ENCODE measurements around the gene MRPS2. TPM values are rescaled to one million over a fixed set of nuclear protein-coding genes. Genes with fewer than 3 reads are reported as not detected.
"Not testable (repeated sequence)": the region's sequence is repeated elsewhere in the genome, so short reads cannot be mapped to it uniquely, and the experiment has no call there.

The MRPS2 gene
- total RNA-seq, 4 donors from 2014 or later: 26.0 to 101 (median 53.6) TPM

DNA sequence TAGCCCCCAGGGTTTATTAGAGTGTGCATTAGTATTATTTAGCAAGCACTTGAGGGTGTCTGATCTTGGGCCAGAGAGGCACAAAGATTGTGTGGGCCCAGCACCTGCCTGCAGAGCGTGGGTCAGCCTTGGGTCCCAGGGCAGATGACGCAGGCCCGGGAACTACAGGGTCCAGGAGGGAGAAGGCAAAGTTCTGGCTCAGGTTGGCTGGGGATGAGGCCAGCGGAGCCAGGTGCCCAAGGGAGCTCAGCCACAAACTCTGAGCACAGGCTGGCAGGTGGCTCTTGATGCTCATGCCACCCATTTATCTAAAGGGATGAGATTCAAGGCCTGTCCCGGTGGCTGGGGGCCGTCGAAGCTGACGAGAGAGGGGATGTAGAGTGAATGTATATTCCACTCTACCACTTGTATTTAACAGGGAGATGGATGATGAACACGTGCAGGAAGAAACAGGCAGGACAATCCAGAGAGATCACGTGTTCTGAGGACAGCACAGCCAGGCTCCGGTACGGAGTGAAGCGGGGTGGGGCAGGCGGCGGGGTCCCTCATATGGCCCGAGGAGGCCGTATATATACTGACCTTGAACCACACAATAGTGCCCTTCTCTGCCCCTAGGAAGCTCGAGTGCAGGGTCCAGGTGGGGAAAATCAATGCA lies 44.6 kb downstream of the MRPS2 start:
- WGBS, 2 donors (ENCODE audit: low coverage in 1 of 2): 67 to 75% methylated on average over 11 to 18 of the region's 18 CpGs
- H3K9me3 ChIP-seq: no peaks in the 10 kb centered on the region
- intact Hi-C loops (cut with DNase I; ENCODE audit: low total_unique reads): no loop called here

GRCh38 chr9:135545646-135546176 lies 45.2 kb downstream of the MRPS2 start, which contains the start of gene OBP2A:
TSS of gene OBP2A (plus strand) at chr9:135546126. CDS start at chr9:135546181, 55 bp downstream.
- H3K27me3 ChIP-seq; H3K4me1 ChIP-seq; in situ Hi-C loops (cut with MboI; ENCODE audit: low pct_ligation_motif_present in 1 of 4, low pct_unique_long_range_greater_than_20kb in 1 of 4, low sequenced_read_pairs in 3 of 4); DNase-seq; H3K27ac ChIP-seq; intact Hi-C loops (cut with DNase I; ENCODE audit: low total_unique reads); H3K36me3 ChIP-seq; H3K4me3 ChIP-seq; H3K9me3 ChIP-seq: not testable (repeated sequence)
- WGBS, 2 donors (ENCODE audit: low coverage in 1 of 2): 68% methylated on average over 13 of the region's 19 CpGs; no CpG with 5 or more reads in 1 of the 2 donors

More for the DNA sequence above, 44.6 kb downstream of the MRPS2 start:
- peaks cover 4% of the 10 kb centered on the region for H3K27me3 ChIP-seq
- H3K4me3 ChIP-seq: no peak overlapping the region
- no peaks in the 10 kb centered on the region for H3K36me3 ChIP-seq
- H3K27ac ChIP-seq: no peak overlapping the region
- in situ Hi-C loops (cut with MboI; ENCODE audit: low pct_ligation_motif_present in 1 of 4, low pct_unique_long_range_greater_than_20kb in 1 of 4, low sequenced_read_pairs in 3 of 4): no loop called here
- TF ChIP-seq CTCF (IDR thresholded peaks at IDR 0.05) (no peak), POLR2A (IDR thresholded peaks at IDR 0.05) (no peak), EP300 (IDR thresholded peaks at IDR 0.05; ENCODE audit: low read depth) (no peak), POLR2AphosphoS5 (IDR thresholded peaks at IDR 0.05) (no peak)
- DNase-seq: no peak
- no peaks in the 10 kb centered on the region for H3K4me1 ChIP-seq

DNA sequence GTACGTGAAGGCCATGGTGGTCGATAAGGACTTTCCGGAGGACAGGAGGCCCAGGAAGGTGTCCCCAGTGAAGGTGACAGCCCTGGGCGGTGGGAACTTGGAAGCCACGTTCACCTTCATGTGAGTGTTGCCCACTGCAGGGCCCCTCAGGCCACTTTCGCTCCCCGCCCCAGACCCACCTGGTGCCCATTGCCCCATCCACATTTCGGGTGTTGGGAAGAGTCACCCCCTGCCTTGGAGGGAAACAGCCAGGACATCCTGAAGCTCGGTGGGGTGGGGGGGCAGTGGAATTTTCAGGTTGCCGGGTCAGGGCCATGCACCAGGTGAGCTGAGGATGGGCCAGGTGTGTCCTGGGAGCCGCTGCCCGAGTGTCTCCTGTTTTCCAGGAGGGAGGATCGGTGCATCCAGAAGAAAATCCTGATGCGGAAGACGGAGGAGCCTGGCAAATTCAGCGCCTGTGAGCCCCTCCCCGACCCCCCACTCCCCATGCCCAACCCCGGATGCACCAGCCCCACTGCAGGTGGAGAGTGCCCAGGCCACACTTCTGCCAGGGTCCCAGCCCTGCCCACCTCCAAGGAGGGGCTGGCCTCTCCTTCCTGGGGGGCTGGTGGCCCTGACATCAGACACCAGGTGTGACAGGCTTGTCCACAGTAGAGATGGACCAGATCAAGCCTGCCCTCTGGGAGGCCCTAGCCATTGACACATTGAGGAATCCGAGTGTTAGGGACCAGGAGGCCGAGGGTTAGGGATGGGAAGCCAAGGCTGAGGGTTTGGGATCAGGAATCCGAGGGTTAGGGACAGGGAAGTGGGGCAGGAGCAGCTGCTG lies 46.5 kb downstream of the MRPS2 start:
- H3K36me3 ChIP-seq; intact Hi-C loops (cut with DNase I; ENCODE audit: low total_unique reads); H3K9me3 ChIP-seq; H3K27me3 ChIP-seq; H3K4me1 ChIP-seq; in situ Hi-C loops (cut with MboI; ENCODE audit: low pct_ligation_motif_present in 1 of 4, low pct_unique_long_range_greater_than_20kb in 1 of 4, low sequenced_read_pairs in 3 of 4); H3K4me3 ChIP-seq; H3K27ac ChIP-seq; DNase-seq: not testable (repeated sequence)
- WGBS, 2 donors (ENCODE audit: low coverage in 1 of 2): 85% methylated on average over 19 of the region's 21 CpGs; no CpG with 5 or more reads in 1 of the 2 donors

GRCh38 chr9:135547756-135548736 lies 47.6 kb downstream of the MRPS2 start:
- TF ChIP-seq CTCF (IDR thresholded peaks at IDR 0.05) (no peak), POLR2AphosphoS5 (IDR thresholded peaks at IDR 0.05) (no peak), EP300 (IDR thresholded peaks at IDR 0.05; ENCODE audit: low read depth) (no peak), POLR2A (IDR thresholded peaks at IDR 0.05) (no peak)
- H3K9me3 ChIP-seq: no peaks in the 10 kb centered on the region
- H3K4me1 ChIP-seq: no peaks in the 10 kb centered on the region
- in situ Hi-C loops (cut with MboI; ENCODE audit: low pct_ligation_motif_present in 1 of 4, low pct_unique_long_range_greater_than_20kb in 1 of 4, low sequenced_read_pairs in 3 of 4): no loop called here
- no peak overlapping the region for H3K27ac ChIP-seq
- no peaks in the 10 kb centered on the region for H3K27me3 ChIP-seq
- intact Hi-C loops (cut with DNase I; ENCODE audit: low total_unique reads): no loop called here
- no peak overlapping the region for H3K4me3 ChIP-seq
- no peak for DNase-seq
- no peaks in the 10 kb centered on the region for H3K36me3 ChIP-seq
- 60 to 79% methylated on average over 2 to 27 of the region's 28 CpGs for WGBS, 2 donors (ENCODE audit: low coverage in 1 of 2)

GRCh38 chr9:135549478-135550343 lies 49.2 kb downstream of the MRPS2 start:
- H3K9me3 ChIP-seq; H3K27me3 ChIP-seq; H3K36me3 ChIP-seq; H3K27ac ChIP-seq; in situ Hi-C loops (cut with MboI; ENCODE audit: low pct_ligation_motif_present in 1 of 4, low pct_unique_long_range_greater_than_20kb in 1 of 4, low sequenced_read_pairs in 3 of 4); DNase-seq; H3K4me3 ChIP-seq; H3K4me1 ChIP-seq: not testable (repeated sequence)
- WGBS, 2 donors (ENCODE audit: low coverage in 1 of 2): 79% methylated on average over 20 of the region's 28 CpGs; no CpG with 5 or more reads in 1 of the 2 donors
- intact Hi-C loops (cut with DNase I; ENCODE audit: low total_unique reads): loop anchor here (10.0 kb wide), 1 partner anchor 505 kb away; no protein-coding TSS in a partner anchor
